ENCODE measurements around the gene GNAO1. TPM values are rescaled to one million over a fixed set of nuclear protein-coding genes. Genes with fewer than 3 reads are reported as not detected.

The GNAO1 gene
- total and polyA plus RNA-seq, 2 donors (not counting 1 experiment from before 2014, with no cell fraction given): 0.13 to 5.1 TPM

- CTCF ChIA-PET: no interaction called here
- Histone ChIP-seq H3K9ac (ENCODE audit: low read length) (no peak overlapping the region), H3K4me2 (replicated peaks; ENCODE audit: low read depth, low read length, poor library complexity, severe bottlenecking) (no peak overlapping the region), H3K4me1 (ENCODE audit: control insufficient read depth in 2 of 2, insufficient read depth in 2 of 2, low read length in 2 of 2) (no peaks in the 10 kb centered on the region), H3K4me3 (ENCODE audit: control extremely low read depth in 1 of 5, extremely low read depth in 1 of 5, insufficient read depth in 1 of 5, low read depth in 2 of 5, low read length in 4 of 5) (no peak overlapping the region), H3K9me3 (ENCODE audit: control extremely low read depth in 1 of 3, control insufficient read depth in 2 of 3, insufficient read depth in 1 of 3, low read length in 2 of 3) (no peaks in the 10 kb centered on the region), H2AFZ (ENCODE audit: insufficient read depth, low read depth, low read length, poor library complexity, severe bottlenecking) (no peak overlapping the region), H4K20me1 (ENCODE audit: control insufficient read depth, insufficient read depth, low read length, poor library complexity, severe bottlenecking) (no peaks in the 10 kb centered on the region), H3K27ac (ENCODE audit: low read length in 2 of 2) (no peak overlapping the region), H3K27me3 (replicated peaks in 1 of 4; ENCODE audit: control extremely low read depth in 1 of 4, control insufficient read depth in 3 of 4, insufficient read depth in 4 of 4, low read length in 3 of 4) (peaks cover 0 to 7% (median 0%) of the 10 kb centered on the region in 4 experiments), H3K36me3 (replicated peaks in 1 of 2; ENCODE audit: control extremely low read depth in 1 of 2, control insufficient read depth in 1 of 2, extremely low read depth in 1 of 2, insufficient read depth in 2 of 2, low read length in 1 of 2) (no peaks in the 10 kb centered on the region), H3K79me2 (ENCODE audit: control insufficient read depth, insufficient read depth, low read length) (no peaks in the 10 kb centered on the region)
- no peak overlapping the region for H3K27ac Mint-ChIP-seq
- TF ChIP-seq, protein P1, sequence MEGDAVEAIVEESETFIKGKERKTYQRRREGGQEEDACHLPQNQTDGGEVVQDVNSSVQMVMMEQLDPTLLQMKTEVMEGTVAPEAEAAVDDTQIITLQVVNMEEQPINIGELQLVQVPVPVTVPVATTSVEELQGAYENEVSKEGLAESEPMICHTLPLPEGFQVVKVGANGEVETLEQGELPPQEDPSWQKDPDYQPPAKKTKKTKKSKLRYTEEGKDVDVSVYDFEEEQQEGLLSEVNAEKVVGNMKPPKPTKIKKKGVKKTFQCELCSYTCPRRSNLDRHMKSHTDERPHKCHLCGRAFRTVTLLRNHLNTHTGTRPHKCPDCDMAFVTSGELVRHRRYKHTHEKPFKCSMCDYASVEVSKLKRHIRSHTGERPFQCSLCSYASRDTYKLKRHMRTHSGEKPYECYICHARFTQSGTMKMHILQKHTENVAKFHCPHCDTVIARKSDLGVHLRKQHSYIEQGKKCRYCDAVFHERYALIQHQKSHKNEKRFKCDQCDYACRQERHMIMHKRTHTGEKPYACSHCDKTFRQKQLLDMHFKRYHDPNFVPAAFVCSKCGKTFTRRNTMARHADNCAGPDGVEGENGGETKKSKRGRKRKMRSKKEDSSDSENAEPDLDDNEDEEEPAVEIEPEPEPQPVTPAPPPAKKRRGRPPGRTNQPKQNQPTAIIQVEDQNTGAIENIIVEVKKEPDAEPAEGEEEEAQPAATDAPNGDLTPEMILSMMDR (IDR thresholded peaks at IDR 0.05): no peak
- no peak for TF ChIP-seq EZH2 (IDR thresholded peaks at IDR 0.05; ENCODE audit: borderline replicate concordance, insufficient read depth, low read depth, low read length, poor library complexity, severe bottlenecking)
- H3K4me1 Mint-ChIP-seq: no peaks in the 10 kb centered on the region
- H3K4me3 Mint-ChIP-seq: no peak overlapping the region
- POLR2A ChIA-PET: no interaction called here
- no peaks in the 10 kb centered on the region for H3K9me3 Mint-ChIP-seq (ENCODE audit: insufficient read depth)
- DNase-seq (no peak), ATAC-seq (ENCODE audit: low read depth) (no peak)
- peaks cover 15% of the 10 kb centered on the region for H3K27me3 Mint-ChIP-seq
- intact Hi-C loops (cut with micrococcal nuclease): no loop called here
- WGBS (ENCODE audit: insufficient coverage): 67% methylated on average over 1 of the region's 1 CpG
Measured at GRCh38 chr16:56255904-56256303, 64.6 kb downstream of the GNAO1 start.

DNA sequence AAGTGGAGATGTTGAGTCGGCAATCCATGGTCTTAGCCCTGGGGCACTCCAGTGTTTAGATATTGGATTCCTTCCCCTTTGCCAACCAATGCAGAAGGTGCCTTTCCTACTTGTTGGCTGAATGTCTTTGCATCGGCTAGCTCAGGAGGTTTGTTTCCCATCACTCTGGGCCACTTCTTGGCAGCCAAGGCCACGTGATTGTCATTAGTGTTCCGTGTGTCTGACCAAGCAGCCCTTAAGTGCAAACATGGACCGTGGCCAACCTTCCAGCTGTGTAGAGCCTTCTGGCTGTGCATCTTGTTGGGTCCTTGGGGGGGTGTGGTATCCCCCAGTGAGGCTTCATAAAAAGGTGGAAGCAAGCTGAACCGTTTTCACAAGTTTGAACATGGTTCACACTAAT, 66.0 kb downstream of the GNAO1 start:
- Mint-ChIP-seq H3K4me1 (peaks cover 1% of the 10 kb centered on the region), H3K4me3 (no peak overlapping the region), H3K27me3 (peaks cover 15% of the 10 kb centered on the region), H3K27ac (no peak overlapping the region), H3K9me3 (ENCODE audit: insufficient read depth) (no peaks in the 10 kb centered on the region)
- no peak overlapping the region for H3K9ac ChIP-seq (ENCODE audit: low read length)
- intact Hi-C loops (cut with micrococcal nuclease): no loop called here
- no peak overlapping the region for H3K27ac ChIP-seq (ENCODE audit: low read length in 2 of 2)
- H3K4me3 ChIP-seq (ENCODE audit: control extremely low read depth in 1 of 5, extremely low read depth in 1 of 5, insufficient read depth in 1 of 5, low read depth in 2 of 5, low read length in 4 of 5): no peak overlapping the region
- H3K4me2 ChIP-seq (replicated peaks; ENCODE audit: low read depth, low read length, poor library complexity, severe bottlenecking): no peak overlapping the region
- CTCF ChIA-PET: no interaction called here
- H2AFZ ChIP-seq (ENCODE audit: insufficient read depth, low read depth, low read length, poor library complexity, severe bottlenecking): no peak overlapping the region
- peaks cover 0 to 7% (median 0%) of the 10 kb centered on the region in 4 experiments for H3K27me3 ChIP-seq (replicated peaks in 1 of 4; ENCODE audit: control extremely low read depth in 1 of 4, control insufficient read depth in 3 of 4, insufficient read depth in 4 of 4, low read length in 3 of 4)
- H4K20me1 ChIP-seq (ENCODE audit: control insufficient read depth, insufficient read depth, low read length, poor library complexity, severe bottlenecking): no peaks in the 10 kb centered on the region
- 93% methylated on average over 6 of the region's 6 CpGs for WGBS (ENCODE audit: insufficient coverage)
- POLR2A ChIA-PET: no interaction called here
- H3K79me2 ChIP-seq (ENCODE audit: control insufficient read depth, insufficient read depth, low read length): no peaks in the 10 kb centered on the region
- no peaks in the 10 kb centered on the region for H3K36me3 ChIP-seq (replicated peaks in 1 of 2; ENCODE audit: control extremely low read depth in 1 of 2, control insufficient read depth in 1 of 2, extremely low read depth in 1 of 2, insufficient read depth in 2 of 2, low read length in 1 of 2)
- no peaks in the 10 kb centered on the region for H3K9me3 ChIP-seq (ENCODE audit: control extremely low read depth in 1 of 3, control insufficient read depth in 2 of 3, insufficient read depth in 1 of 3, low read length in 2 of 3)
- TF ChIP-seq, protein P1 (IDR thresholded peaks at IDR 0.05): no peak
- DNase-seq (no peak), ATAC-seq (ENCODE audit: low read depth) (no peak)
- peaks cover 0 to 5% of the 10 kb centered on the region in 2 donors for H3K4me1 ChIP-seq (ENCODE audit: control insufficient read depth in 2 of 2, insufficient read depth in 2 of 2, low read length in 2 of 2)

All from B cell (primary cell).